OCI-LY7 (cell line): ENCODE measurements around the gene C11orf42. TPM values are rescaled to one million over a fixed set of nuclear protein-coding genes. Genes with fewer than 3 reads are reported as not detected.

ENCODE experiments used
- BruUV-seq: library from RNA; stranded (reverse); fragments of 400-500 nt; replicated peaks from 2 replicates; lab custom pipeline; 2021; lab: Mats Ljungman, UMichigan
- CTCF ChIA-PET: fragments of 300-600 bp; sonication (Branson Sonifier 250); formaldehyde crosslinking; loops from one replicate; lab custom pipeline; 2022; ENCODE audit warnings: antibody characterized with exemption; ENCODE audit not compliant: unreplicated experiment; lab: Charles Lee
- POLR2A ChIA-PET: fragments of 300-600 bp; sonication (Branson Sonifier 250); formaldehyde crosslinking; loops from one replicate; lab custom pipeline; 2022; ENCODE audit warnings: antibody characterized with exemption; lab: Charles Lee
- DNase-seq: peaks from one replicate; pipeline ENCODE4 v3.0.0-alpha.2; 2015; ENCODE audit warnings: low spot score
- H2AFZ ChIP-seq: fragments of 200-600 bp; sonication (generic), shearing (Covaris generic); 2 replicates; pipeline ENCODE4 v1.6.1; 2014; ENCODE audit warnings: mild to moderate bottlenecking, antibody characterized with exemption, low read length, moderate library complexity
- H3K27ac ChIP-seq: fragments of 200-600 bp; sonication (generic); 2 replicates; pipeline ENCODE4 v1.5.1; 2014; ENCODE audit warnings: mixed run types, low read depth, mild to moderate bottlenecking, moderate library complexity, low read length, inconsistent platforms; ENCODE audit not compliant: poor library complexity, severe bottlenecking
- H3K36me3 ChIP-seq: fragments of 200-600 bp; sonication (generic); 2 replicates; pipeline ENCODE4 v1.6.1; 2014; ENCODE audit warnings: mild to moderate bottlenecking, antibody characterized with exemption, low read length, moderate library complexity, mixed read lengths; ENCODE audit not compliant: insufficient read depth
- H3K4me1 ChIP-seq: fragments of 200-600 bp; sonication (generic); 2 replicates; pipeline ENCODE4 v1.5.1; 2014; ENCODE audit warnings: mild to moderate bottlenecking, low read length; ENCODE audit not compliant: insufficient read depth, poor library complexity, severe bottlenecking
- H3K4me2 ChIP-seq: fragments of 200-600 bp; sonication (generic); 2 replicates; pipeline ENCODE4 v1.6.1; 2014; ENCODE audit warnings: mild to moderate bottlenecking, low read length
- H3K4me3 ChIP-seq: fragments of 200-600 bp; sonication (generic); 2 replicates; pipeline ENCODE4 v1.5.1; 2014; ENCODE audit warnings: mild to moderate bottlenecking, low read depth, low read length; ENCODE audit not compliant: poor library complexity, severe bottlenecking
- H3K79me2 ChIP-seq: fragments of 200-600 bp; sonication (generic); 2 replicates; pipeline ENCODE4 v1.6.1; 2016; ENCODE audit warnings: low read depth, mild to moderate bottlenecking, low read length, moderate library complexity, mixed read lengths; ENCODE audit not compliant: insufficient read depth
- H3K9me2 ChIP-seq: fragments of 200-600 bp; sonication (generic); 2 replicates; pipeline ENCODE4 v1.6.1; 2016; ENCODE audit warnings: mild to moderate bottlenecking, low read length, mixed read lengths; ENCODE audit not compliant: insufficient read depth
- H3K9me3 ChIP-seq: fragments of 200-600 bp; sonication (generic); 2 replicates; pipeline ENCODE4 v1.6.1; 2014; ENCODE audit warnings: mild to moderate bottlenecking, mixed run types, low read length, mixed read lengths
- H4K20me1 ChIP-seq: fragments of 200-600 bp; sonication (generic); 2 replicates; pipeline ENCODE4 v1.6.1; 2014; ENCODE audit warnings: mild to moderate bottlenecking, antibody characterized with exemption, low read length, moderate library complexity, mixed read lengths; ENCODE audit not compliant: insufficient read depth
- CTCF ChIP-seq: fragments of 200-600 bp; sonication (generic); conservative IDR thresholded peaks from 2 replicates; pipeline ENCODE4 v1.5.1; 2014; ENCODE audit warnings: mild to moderate bottlenecking, antibody characterized with exemption, low read length, moderate library complexity, mixed read lengths
- EZH2phosphoT487 ChIP-seq: fragments of 200-600 bp; sonication (generic); IDR thresholded peaks from 2 replicates; pipeline ENCODE4 v1.6.1; 2018; ENCODE audit warnings: low read depth, borderline replicate concordance, mild to moderate bottlenecking, mixed run types, antibody characterized with exemption, low read length, moderate library complexity, mixed read lengths
- intact Hi-C: fragments of 100-400 bp; cut with micrococcal nuclease; formaldehyde crosslinking; loops from one replicate; pipeline ENCODE4 v1.10.0; 2022; ENCODE audit not compliant: unreplicated experiment
- total RNA-seq, 2 experiments: library from RNA; depleted of rRNA in 1 of 2; stranded (reverse); fragments of >200 nt in 1 of 2; shearing (Covaris generic) in 1 of 2; gene quantifications; 2 replicates each; pipeline ENCODE4 v1.2.3, GENCODE V29; 2014 to 2022

C11orf42 gene
- total RNA-seq, 2 experiments from 2014 or later, result not detected

GRCh38 chr11:6202041-6202440, 3.3 kb upstream of the C11orf42 start:
- H3K4me1 ChIP-seq, result no peaks in the 10 kb centered on the region
- TF ChIP-seq CTCF (no peak), EZH2phosphoT487 (no peak)
- H3K27ac ChIP-seq, result no peak overlapping the region
- ChIA-PET CTCF (no interaction called here), POLR2A (no interaction called here)
- no peaks in the 10 kb centered on the region for H3K9me3 ChIP-seq
- H4K20me1 ChIP-seq, result no peaks in the 10 kb centered on the region
- H3K9me2 ChIP-seq, result no peaks in the 10 kb centered on the region
- H2AFZ ChIP-seq, result no peak overlapping the region
- no TSS peak for BruUV-seq
- H3K79me2 ChIP-seq, result no peaks in the 10 kb centered on the region
- no peaks in the 10 kb centered on the region for H3K36me3 ChIP-seq
- intact Hi-C loops, result no loop called here
- no peak overlapping the region for H3K4me2 ChIP-seq
- H3K4me3 ChIP-seq, result no peak overlapping the region
- DNase-seq, result no peak

GRCh38 chr11:6203327-6203726, 2.0 kb upstream of the C11orf42 start:
- Histone ChIP-seq H2AFZ (no peak overlapping the region), H3K9me3 (no peaks in the 10 kb centered on the region), H3K79me2 (no peaks in the 10 kb centered on the region), H4K20me1 (no peaks in the 10 kb centered on the region), H3K4me1 (no peaks in the 10 kb centered on the region), H3K27ac (no peak overlapping the region), H3K9me2 (no peaks in the 10 kb centered on the region), H3K4me3 (no peak overlapping the region), H3K4me2 (no peak overlapping the region), H3K36me3 (no peaks in the 10 kb centered on the region)
- DNase-seq, result no peak
- intact Hi-C loops, result no loop called here
- ChIA-PET POLR2A (interaction anchor here (0.6 to 1.1 kb wide), 2 partner anchors 12 to 65 kb away, joined by 3 read pairs; no protein-coding TSS in a partner anchor), CTCF (no interaction called here)
- no TSS peak for BruUV-seq
- no peak for TF ChIP-seq EZH2phosphoT487
- no peak for TF ChIP-seq CTCF

- CTCF ChIA-PET, result no interaction called here
- intact Hi-C loops, result no loop called here
- no peaks in the 10 kb centered on the region for H3K79me2 ChIP-seq
- POLR2A ChIA-PET, result interaction anchor here (0.6 to 1.1 kb wide), 2 partner anchors 23 to 46 kb away, joined by 3 to 7 read pairs; no protein-coding TSS in a partner anchor
- DNase-seq, result no peak
- peaks cover 3% of the 10 kb centered on the region; the same call in 1 of the 2 replicates for H3K36me3 ChIP-seq
- TF ChIP-seq EZH2phosphoT487 (no peak), CTCF (no peak)
- no peaks in the 10 kb centered on the region for H3K9me2 ChIP-seq
- no peaks in the 10 kb centered on the region for H3K4me1 ChIP-seq
- no peak overlapping the region for H3K27ac ChIP-seq
- BruUV-seq, result no TSS peak
- H4K20me1 ChIP-seq, result no peaks in the 10 kb centered on the region
- H3K4me3 ChIP-seq, result no peak overlapping the region
- H2AFZ ChIP-seq, result no peak overlapping the region
- no peaks in the 10 kb centered on the region for H3K9me3 ChIP-seq
- H3K4me2 ChIP-seq, result no peak overlapping the region
Measured at GRCh38 chr11:6204706-6205105, 651 bp upstream of the C11orf42 start.
